ENCODE measurements around the gene ATP6V1G3.

- TF ChIP-seq, protein P1, sequence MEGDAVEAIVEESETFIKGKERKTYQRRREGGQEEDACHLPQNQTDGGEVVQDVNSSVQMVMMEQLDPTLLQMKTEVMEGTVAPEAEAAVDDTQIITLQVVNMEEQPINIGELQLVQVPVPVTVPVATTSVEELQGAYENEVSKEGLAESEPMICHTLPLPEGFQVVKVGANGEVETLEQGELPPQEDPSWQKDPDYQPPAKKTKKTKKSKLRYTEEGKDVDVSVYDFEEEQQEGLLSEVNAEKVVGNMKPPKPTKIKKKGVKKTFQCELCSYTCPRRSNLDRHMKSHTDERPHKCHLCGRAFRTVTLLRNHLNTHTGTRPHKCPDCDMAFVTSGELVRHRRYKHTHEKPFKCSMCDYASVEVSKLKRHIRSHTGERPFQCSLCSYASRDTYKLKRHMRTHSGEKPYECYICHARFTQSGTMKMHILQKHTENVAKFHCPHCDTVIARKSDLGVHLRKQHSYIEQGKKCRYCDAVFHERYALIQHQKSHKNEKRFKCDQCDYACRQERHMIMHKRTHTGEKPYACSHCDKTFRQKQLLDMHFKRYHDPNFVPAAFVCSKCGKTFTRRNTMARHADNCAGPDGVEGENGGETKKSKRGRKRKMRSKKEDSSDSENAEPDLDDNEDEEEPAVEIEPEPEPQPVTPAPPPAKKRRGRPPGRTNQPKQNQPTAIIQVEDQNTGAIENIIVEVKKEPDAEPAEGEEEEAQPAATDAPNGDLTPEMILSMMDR (IDR thresholded peaks at IDR 0.05; ENCODE audit: insufficient read depth, low read depth, low read length) = no peak
- no peak for TF ChIP-seq EZH2 (IDR thresholded peaks at IDR 0.05; ENCODE audit: insufficient read depth, low read length)
Observed at GRCh38 chr1:198559362-198559761, 18.9 kb upstream of the ATP6V1G3 start.
